ENCODE data around the gene SELENOT.
"Not testable (repeated sequence)": the region's sequence is repeated elsewhere in the genome, so short reads cannot be mapped to it uniquely, and the experiment has no call there.

The SELENOT gene

DNA sequence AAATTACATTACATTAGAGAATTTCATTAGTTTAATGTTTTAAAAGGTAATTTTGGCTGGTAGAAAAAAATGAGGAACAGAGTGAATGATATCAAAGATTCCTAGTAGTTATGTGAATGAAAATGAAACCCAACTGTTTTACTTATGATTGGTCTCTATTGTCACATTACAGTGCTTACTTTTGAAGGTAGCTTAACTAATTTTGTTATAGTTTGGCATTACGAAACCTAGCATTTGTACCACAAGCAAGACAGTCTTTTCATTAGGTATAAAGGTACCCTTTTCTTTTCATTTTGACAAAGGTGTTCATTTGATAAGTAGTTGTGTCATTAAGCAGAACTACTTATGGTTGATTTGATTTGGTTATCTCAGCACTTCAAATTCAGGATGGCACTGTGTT lies 6.9 kb downstream of the SELENOT start:
- DNase-seq = peak; percentile 24

GRCh38 chr3:150610785-150611184 lies 7.7 kb downstream of the SELENOT start:
- no peak for DNase-seq

GRCh38 chr3:150611666-150612065 lies 8.5 kb downstream of the SELENOT start:
- DNase-seq = no peak

DNA sequence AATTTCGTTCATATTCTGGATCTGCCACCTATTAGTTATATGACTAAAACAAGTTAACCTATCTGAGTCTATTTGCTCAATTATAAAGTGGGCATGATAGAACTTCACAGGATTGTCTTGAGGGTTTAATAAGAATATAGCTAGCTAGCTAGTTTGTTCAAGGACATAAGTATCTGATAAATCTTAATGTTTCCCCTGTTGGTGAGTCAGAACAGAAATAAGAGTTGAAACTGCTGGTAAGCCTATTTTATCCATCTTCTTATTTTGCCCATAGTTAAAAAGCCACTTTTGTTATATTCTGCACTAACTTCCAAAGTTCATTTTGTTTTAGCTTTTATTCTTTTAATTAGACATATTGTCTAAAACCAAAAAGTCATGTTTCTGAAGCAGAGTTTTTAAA lies 9.4 kb downstream of the SELENOT start:
- no peak for DNase-seq

DNA sequence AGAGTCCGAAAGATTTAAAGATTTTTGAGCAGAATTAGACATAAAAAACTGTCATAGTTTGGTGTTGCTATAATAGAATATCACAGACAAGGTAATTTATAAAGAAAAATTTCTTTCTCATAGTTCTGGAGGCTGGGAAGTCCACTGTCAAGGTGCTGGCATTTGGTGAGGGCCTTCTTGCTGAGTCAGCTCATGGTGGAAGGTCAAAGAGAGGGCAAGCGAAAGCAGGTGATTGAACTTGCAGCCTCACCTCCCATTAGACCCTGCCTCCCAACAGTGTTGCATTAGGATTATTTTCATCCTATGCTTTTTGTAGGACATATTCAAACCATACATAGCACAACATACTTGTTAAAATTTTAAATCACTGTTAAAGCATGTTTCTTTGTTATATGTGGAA lies 9.9 kb downstream of the SELENOT start:
- no peak for DNase-seq

DNA sequence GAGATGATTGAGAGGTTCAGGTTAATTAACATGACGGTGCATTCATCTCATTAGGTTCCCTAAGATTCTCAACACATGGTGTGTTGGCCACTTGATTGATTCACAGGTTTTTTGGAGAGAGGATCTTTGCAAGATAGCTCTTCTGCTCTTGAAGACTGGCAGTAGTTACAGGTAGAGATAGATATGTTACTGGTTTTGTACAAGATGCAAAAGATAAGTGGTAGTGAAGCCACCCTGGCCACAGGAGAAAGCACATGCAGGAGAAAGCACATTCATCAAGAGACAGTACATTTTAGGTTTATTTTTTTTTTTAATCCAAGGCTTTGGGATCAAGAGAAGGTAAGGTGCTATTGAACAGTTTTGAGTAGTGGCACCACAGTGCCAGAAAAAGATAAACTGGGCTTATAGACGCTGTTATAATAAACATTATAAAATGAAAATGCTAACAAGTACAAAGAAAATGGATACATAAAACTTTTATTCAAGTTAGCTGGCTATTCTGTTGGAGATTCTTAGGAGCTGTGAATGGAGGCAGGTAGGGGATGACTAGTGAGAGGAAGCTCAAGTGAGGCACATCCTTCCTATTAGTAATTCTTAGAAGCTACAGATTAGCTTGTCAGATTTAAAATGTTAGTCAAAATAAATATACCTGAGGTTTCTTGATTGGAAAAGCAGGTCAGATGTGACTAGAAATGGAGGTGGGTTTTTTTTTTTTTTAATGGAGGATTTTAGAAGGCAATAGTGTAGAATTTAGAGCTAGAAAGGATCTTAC lies 10.8 kb downstream of the SELENOT start:
- DNase-seq = no peak

DNA sequence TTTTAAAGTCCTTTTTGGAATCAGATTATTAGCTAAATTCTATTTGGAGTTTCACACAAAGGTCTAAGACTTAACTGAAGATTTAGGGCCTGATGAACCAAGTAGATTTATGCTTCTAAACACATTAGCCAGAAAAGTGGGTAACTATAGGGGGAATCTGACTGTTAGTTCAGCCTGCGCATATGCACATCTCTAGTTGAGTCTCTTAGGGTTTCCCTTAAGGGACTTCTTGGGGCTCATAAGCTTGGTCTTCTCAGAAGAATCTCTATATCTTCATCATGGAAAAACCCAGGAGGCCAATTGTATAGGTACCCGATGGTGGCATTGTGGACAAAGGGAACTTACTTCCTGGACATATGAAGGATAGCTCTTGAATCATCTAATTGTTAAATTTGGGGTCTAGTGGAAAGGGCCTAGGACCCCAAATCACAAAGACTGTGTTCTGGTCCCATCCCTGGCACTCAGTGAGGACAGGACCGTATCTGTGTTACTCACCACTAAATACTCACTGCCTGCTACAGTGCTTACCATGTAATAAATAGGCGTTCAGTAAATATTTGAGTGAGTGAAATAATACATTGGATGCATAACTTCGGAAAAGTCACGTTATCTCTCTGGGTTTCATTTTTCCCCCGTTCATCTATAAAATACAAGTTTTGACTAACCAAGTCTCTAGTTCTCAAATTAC lies 17.0 kb downstream of the SELENOT start:
- no peak for DNase-seq

GRCh38 chr3:150622955-150623354 lies 19.8 kb downstream of the SELENOT start:
- not testable (repeated sequence) for DNase-seq

- DNase-seq = no peak
Measured at GRCh38 chr3:150623945-150624344, 20.8 kb downstream of the SELENOT start.

- no peak for DNase-seq
Measured at GRCh38 chr3:150626148-150626930, 23.2 kb downstream of the SELENOT start.

DNA sequence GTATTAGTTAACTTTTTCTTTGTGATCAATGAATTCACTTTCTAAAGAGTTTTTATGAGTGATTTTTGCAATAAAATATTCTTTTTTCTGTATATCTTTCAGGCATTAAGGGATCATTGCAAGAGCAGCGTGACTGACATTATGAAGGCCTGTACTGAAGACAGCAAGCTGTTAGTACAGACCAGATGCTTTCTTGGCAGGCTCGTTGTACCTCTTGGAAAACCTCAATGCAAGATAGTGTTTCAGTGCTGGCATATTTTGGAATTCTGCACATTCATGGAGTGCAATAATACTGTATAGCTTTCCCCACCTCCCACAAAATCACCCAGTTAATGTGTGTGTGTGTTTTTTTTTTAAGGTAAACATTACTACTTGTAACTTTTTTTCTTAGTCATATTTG lies 24.4 kb downstream of the SELENOT start:
- no peak for DNase-seq

DNA sequence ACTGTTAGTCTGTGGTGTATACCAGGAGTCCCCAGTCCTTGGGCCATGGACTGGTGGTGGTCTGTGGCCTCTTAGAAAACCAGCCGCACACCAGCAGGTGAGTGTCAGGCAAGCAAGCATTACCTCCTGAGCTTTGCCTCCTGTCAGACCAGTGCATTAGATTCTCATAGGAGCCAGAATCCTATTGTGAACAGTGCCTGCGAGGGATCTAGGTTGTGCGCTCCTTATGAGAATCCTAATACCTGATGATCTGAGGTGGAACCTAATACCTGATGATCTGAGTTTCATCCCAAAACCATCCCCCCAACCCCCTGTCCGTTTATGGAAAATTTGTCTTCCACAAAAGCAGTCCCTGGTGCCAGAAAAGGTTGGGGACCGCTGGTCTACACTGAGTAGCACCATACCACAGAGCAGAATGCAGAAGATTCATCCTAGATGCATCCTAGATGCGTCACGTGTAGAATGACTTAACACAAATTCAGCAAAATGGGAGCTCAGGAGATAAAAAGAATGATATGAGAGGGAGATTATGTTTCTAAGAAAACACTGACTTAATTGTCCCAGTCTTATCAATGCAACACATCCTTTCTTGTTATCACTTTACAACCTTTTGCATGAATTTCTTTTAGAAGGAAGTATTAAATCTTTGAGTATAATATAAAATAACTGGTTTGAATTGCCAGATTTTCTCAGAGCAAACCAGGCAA lies 28.5 kb downstream of the SELENOT start:
- DNase-seq = peak; percentile 29

DNA sequence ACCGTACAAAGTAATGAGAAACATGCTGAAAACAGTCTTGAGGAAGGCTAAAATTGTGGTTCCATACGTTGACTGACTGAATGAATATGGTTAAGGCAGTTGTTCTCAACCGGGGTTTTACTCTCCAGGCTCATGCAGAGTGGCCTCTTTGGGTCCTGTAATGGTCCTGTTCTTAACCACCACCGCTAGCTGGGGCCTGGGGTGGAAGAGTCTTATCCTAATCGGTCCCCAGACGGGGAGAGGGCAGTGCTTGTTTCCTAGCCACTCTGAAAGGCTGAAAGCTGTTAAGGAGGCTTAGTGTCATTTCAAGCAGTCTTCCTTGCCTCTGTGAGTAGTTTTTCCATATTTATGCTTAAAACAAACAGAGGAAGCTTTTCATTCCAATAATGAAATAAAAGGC lies 32.0 kb downstream of the SELENOT start:
- peak; percentile 21 for DNase-seq

DNA sequence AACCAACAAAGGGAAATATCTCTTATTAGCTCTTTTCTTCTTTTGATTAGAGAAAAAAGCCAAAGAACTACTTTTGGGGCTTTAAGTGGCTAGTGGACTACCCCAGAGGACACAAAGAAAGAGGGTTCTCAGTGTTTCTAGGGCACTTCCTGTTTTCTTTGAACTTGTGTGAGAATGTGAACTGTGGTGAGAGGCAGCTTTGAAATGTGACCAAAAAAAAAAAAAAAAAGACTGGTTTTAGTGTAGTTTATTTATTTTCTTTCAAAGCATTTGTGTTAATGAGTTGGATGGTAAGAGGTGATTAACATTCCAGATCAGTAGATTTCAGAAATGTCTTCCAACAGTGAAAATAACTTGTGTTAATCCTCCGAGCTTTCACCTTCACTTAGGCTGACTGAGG lies 32.4 kb downstream of the SELENOT start:
- peak; percentile 51 for DNase-seq

- DNase-seq = no peak
Measured at GRCh38 chr3:150636258-150636657, 33.1 kb downstream of the SELENOT start.

- DNase-seq = no peak
Measured at GRCh38 chr3:150639262-150639661, 36.1 kb downstream of the SELENOT start.

GRCh38 chr3:150640256-150640655 lies 37.1 kb downstream of the SELENOT start:
- DNase-seq = no peak

GRCh38 chr3:150653110-150653561 lies 50.0 kb downstream of the SELENOT start:
- DNase-seq = no peak

DNA sequence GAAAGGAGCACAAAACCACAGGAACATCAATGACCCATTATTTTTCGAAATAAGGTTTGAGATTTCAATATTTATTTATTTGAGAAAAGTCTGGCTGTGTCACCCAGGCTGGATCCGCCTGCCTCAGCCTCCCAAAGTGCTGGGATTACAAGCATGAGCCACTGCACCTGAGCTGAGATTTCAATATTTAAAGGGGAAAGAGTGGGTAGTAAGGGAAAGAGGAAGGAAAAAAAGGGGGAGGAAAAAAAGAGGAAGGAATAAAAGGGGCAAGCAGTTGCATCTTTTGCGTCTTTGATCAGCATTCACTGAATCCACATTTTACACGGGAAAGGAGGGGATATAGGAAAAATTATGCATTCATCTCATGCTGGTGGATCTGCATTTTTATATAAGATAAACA lies 53.2 kb downstream of the SELENOT start:
- DNase-seq = no peak

DNA sequence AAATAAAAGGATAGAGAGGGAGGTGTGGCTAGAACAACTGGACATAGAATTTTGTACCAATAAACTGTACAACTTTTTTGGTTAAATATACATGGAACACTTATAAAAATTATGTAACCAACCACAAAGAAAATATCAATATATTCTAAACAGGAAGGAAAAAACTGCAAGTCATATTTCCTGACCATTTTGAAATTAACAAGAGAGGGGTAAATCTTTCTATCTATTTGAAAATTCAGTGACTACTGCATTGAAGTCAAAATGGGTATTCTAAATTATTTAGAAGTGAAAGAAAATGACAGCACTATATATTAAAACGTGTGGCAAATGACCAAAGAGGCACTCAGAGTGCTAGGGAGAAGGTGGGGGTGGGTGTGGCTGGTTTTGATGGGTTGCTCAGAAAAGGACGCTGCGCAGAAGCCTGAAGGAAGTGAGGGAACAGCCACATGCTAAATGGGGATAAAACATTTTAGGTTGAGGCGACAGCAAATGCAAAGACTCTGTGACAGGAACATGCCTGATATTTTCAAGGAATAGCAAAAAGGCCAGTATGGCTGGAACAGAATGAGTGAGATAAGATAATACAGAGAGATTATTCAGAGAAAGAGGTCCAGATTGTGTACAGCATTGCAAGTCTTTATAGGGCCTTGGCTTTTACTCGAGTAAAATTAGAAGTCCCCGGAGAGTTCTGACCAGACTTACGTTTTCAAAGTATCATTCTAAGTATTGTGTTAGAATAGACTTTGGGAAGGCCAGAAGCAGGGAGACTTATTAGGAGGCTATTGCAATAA lies 59.5 kb downstream of the SELENOT start:
- DNase-seq = no peak

- no peak for DNase-seq
Measured at GRCh38 chr3:150663461-150663860, 60.3 kb downstream of the SELENOT start.

GRCh38 chr3:150666167-150666566 lies 63.0 kb downstream of the SELENOT start:
- DNase-seq = no peak
